ENCODE results near the gene TIA1. TPM values are rescaled to one million over a fixed set of nuclear protein-coding genes. Genes with fewer than 3 reads are reported as not detected.
A peak's percentile ranks its signal among the peaks of the same experiment; 100 is the strongest.
"Not testable (repeated sequence)": the region's sequence is repeated elsewhere in the genome, so short reads cannot be mapped to it uniquely, and the experiment has no call there.

The TIA1 gene, protein sequence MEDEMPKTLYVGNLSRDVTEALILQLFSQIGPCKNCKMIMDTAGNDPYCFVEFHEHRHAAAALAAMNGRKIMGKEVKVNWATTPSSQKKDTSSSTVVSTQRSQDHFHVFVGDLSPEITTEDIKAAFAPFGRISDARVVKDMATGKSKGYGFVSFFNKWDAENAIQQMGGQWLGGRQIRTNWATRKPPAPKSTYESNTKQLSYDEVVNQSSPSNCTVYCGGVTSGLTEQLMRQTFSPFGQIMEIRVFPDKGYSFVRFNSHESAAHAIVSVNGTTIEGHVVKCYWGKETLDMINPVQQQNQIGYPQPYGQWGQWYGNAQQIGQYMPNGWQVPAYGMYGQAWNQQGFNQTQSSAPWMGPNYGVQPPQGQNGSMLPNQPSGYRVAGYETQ
- 136 TPM for total RNA-seq

DNA sequence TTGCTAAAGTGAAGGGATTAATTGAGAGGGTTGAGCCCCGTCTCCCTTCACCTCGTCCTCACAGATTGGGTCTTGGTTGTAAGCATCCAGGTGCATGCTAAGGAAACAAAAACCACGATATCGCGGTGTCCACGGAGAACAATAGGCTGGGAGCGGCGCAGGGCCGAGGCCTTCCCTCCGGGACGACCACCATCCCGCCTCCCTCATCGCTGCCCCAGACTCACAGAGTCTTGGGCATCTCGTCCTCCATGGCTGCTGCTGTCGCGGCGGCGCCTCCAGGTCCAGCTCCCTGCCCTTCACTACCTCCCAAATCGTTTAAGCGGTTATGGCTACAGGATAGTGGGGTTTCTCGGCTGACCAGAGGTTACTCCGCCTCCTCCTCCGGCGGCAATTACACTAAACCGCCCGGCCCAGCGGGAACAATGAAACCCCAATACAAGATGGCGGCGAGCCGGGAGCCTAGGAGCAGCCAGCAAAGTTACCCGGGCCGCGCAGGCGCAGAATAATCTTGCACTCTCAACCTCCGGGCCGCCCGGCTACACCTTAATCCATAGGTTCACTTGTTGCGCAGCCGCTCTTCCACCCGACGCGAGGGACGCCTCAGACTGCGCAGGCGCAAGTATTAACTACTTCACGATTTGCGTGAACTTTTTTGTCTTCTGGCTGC is at the start of gene TIA1:
TSS of gene TIA1 (minus strand) at position 448 of the 667 bp plus-strand sequence. CDS start at position 250, 198 bp downstream.
- peak within 1 kb of the TSS; percentile 98 to 99 (median 99) for H3K9ac ChIP-seq (ENCODE audit: low read depth in 1 of 3, low read length in 3 of 3)
- H3K9me3 ChIP-seq (ENCODE audit: control insufficient read depth in 3 of 3, low read length in 3 of 3) = no peaks in the 10 kb centered on the region
- H3K27me3 ChIP-seq (ENCODE audit: control insufficient read depth in 3 of 3, insufficient read depth in 3 of 3, low read length in 3 of 3) = no peaks in the 10 kb centered on the region
- H3K36me3 ChIP-seq (ENCODE audit: control insufficient read depth in 3 of 3, insufficient read depth in 3 of 3, low read length in 3 of 3) = no peaks in the 10 kb centered on the region
- H3K27ac ChIP-seq (ENCODE audit: low read depth, low read length) = peak within 1 kb of the TSS; percentile 96
- peaks cover 8 to 24% (median 19%) of the 10 kb centered on the region in 3 donors for H3K4me1 ChIP-seq (ENCODE audit: control insufficient read depth in 3 of 3, insufficient read depth in 3 of 3, low read length in 3 of 3)
- peak within 1 kb of the TSS; percentile 99 to 100 (median 100) for H3K4me3 ChIP-seq (ENCODE audit: low read length in 3 of 3)

DNA sequence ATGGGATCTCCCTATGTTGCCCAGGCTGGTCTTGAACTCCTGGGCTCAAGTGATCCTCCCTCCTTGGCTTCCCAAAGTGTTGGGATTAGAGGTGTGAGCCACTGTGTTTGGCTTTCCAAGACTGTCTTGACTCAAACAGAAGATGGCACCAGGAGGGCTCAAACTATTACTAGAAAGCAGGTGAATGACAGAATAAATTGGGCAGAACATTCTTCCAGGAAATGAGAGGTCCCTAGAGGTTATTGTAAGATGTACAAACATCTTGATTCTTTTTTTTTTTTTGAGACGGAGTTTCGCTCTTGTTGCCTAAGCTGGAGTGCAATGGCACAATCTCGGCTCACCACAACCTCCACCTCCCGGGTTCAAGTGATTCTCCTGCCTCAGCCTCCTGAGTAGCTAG is 49.4 kb upstream of the TIA1 start:
- not testable (repeated sequence) for H3K9ac ChIP-seq (ENCODE audit: low read depth in 1 of 3, low read length in 3 of 3)
- H3K36me3 ChIP-seq (ENCODE audit: control insufficient read depth in 3 of 3, insufficient read depth in 3 of 3, low read length in 3 of 3) = peaks cover 8 to 12% (median 11%) of the 10 kb centered on the region in 3 donors

DNA sequence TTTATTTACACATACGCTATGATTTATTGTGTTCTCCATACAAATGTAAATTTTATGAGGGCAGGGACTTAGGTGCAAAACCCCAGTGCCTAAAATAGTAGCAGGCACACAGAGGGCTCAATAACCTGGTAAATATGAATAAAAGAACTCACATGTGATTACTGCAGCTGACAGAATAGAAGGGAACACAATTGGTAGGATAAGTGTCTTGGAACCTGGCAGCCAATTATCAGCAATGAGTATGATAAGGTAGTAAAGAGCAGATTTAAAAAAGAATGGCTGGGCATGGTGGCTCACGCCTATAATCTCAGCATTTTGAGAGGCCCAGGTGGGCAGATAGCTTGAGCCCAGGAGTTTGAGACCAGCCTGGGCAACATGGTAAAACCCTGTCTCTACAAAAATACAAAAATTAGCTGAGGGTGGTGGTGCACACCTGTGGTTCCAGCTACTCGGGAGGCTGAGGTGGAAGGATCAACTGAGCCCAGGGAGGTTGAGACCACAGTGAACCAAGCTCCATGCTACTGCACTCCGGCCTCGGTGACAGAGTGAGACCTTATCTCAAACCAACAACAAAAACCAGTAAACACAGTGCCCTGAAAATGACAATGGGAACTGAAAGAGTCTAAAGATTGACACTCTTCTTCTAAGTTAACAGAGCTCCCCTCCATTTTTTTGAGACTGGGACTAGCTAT is 35.2 kb upstream of the TIA1 start:
- no peaks in the 10 kb centered on the region for H3K9me3 ChIP-seq (ENCODE audit: control insufficient read depth in 3 of 3, low read length in 3 of 3)
- no peaks in the 10 kb centered on the region for H3K4me1 ChIP-seq (ENCODE audit: control insufficient read depth in 3 of 3, insufficient read depth in 3 of 3, low read length in 3 of 3)
- H3K9ac ChIP-seq (ENCODE audit: low read depth in 1 of 3, low read length in 3 of 3) = no peak overlapping the region
- H3K27ac ChIP-seq (ENCODE audit: low read depth, low read length) = no peak overlapping the region
- no peaks in the 10 kb centered on the region for H3K27me3 ChIP-seq (ENCODE audit: control insufficient read depth in 3 of 3, insufficient read depth in 3 of 3, low read length in 3 of 3)
- no peak overlapping the region for H3K4me3 ChIP-seq (ENCODE audit: low read length in 3 of 3)
- peaks cover 15 to 60% (median 49%) of the 10 kb centered on the region in 3 donors for H3K36me3 ChIP-seq (ENCODE audit: control insufficient read depth in 3 of 3, insufficient read depth in 3 of 3, low read length in 3 of 3)

More for the DNA sequence above, 49.4 kb upstream of the TIA1 start:
- H3K4me1 ChIP-seq (ENCODE audit: control insufficient read depth in 3 of 3, insufficient read depth in 3 of 3, low read length in 3 of 3) = peaks cover 9 to 11% (median 11%) of the 10 kb centered on the region in 3 donors
- H3K9me3 ChIP-seq (ENCODE audit: control insufficient read depth in 3 of 3, low read length in 3 of 3); H3K27me3 ChIP-seq (ENCODE audit: control insufficient read depth in 3 of 3, insufficient read depth in 3 of 3, low read length in 3 of 3); H3K4me3 ChIP-seq (ENCODE audit: low read length in 3 of 3); H3K27ac ChIP-seq (ENCODE audit: low read depth, low read length): not testable (repeated sequence)

DNA sequence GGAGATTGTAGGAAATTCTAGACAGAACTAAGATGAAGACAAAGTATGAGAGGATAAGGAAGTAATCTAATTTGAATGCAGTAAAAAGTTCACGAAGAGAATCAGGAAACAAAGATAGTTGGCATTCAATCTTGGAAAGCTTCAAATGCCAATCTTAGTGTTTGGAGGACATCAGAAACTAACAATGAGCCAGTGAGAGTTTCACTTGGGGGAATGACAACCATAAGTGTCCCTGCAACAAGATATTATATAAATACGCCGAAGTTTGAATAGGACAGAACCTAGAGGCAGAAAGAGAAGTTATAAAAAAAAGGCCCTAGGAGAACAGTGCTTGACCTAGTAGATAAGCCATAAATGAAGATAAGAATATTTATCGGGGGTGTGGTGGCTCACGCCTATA is 34.0 kb upstream of the TIA1 start:
- H3K9me3 ChIP-seq (ENCODE audit: control insufficient read depth in 3 of 3, low read length in 3 of 3) = no peaks in the 10 kb centered on the region
- no peaks in the 10 kb centered on the region for H3K4me1 ChIP-seq (ENCODE audit: control insufficient read depth in 3 of 3, insufficient read depth in 3 of 3, low read length in 3 of 3)
- no peak overlapping the region for H3K4me3 ChIP-seq (ENCODE audit: low read length in 3 of 3)
- no peak overlapping the region for H3K9ac ChIP-seq (ENCODE audit: low read depth in 1 of 3, low read length in 3 of 3)
- no peaks in the 10 kb centered on the region for H3K27me3 ChIP-seq (ENCODE audit: control insufficient read depth in 3 of 3, insufficient read depth in 3 of 3, low read length in 3 of 3)
- H3K36me3 ChIP-seq (ENCODE audit: control insufficient read depth in 3 of 3, insufficient read depth in 3 of 3, low read length in 3 of 3) = peaks cover 17 to 64% (median 52%) of the 10 kb centered on the region in 3 donors
- no peak overlapping the region for H3K27ac ChIP-seq (ENCODE audit: low read depth, low read length)

DNA sequence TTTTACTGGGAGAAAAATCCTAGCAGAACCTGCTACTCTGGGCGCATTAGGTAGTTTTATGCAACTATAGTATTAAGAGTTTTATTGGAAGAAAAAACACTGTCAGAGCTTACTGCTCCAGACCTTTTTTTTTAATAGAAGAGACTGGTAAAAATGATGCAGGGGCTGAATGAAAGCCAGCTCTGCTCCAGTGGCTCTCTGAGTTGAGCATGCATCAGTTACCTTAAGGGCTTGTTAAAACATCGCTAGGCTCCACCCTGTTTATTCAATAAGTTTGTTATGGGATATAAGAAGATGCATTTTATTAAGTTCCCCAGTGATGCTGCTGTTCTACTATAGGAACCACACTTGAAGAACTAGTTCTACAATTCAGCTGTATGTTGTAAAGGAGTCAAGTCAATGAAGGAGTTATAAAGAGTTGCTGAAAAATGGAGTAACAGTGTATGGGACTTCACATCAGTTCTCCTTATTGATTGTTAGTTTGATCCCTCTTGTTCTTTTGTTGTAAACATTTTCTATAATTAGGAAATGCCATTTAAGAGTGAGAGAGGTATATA is 31.9 kb upstream of the TIA1 start:
- H3K36me3 ChIP-seq (ENCODE audit: control insufficient read depth in 3 of 3, insufficient read depth in 3 of 3, low read length in 3 of 3) = peaks cover 25 to 59% (median 54%) of the 10 kb centered on the region in 3 donors

DNA sequence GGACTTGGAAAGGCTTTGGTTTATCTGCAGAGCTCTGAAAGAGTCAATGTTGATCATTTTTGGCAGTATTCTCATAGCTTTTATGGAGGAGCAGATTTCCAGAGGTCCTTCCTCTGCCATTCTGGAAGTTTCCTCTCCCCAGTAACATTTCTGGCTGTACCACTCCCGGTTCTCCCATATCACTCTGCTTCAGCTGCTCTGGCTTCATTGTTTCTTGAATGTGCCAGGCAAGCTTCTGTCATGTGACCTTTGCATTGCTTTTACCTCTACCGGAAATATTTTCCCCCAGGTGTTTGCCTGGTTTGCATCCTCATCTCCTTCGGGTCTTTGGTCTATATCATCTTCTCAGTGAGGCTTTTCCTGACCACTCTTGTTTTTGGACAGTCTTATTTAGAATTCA is 21.9 kb upstream of the TIA1 start:
- Histone ChIP-seq H3K27me3 (ENCODE audit: control insufficient read depth in 3 of 3, insufficient read depth in 3 of 3, low read length in 3 of 3) (no peaks in the 10 kb centered on the region), H3K9me3 (ENCODE audit: control insufficient read depth in 3 of 3, low read length in 3 of 3) (no peaks in the 10 kb centered on the region), H3K36me3 (ENCODE audit: control insufficient read depth in 3 of 3, insufficient read depth in 3 of 3, low read length in 3 of 3) (peaks cover 11 to 16% (median 12%) of the 10 kb centered on the region in 3 donors), H3K27ac (ENCODE audit: low read depth, low read length) (no peak overlapping the region), H3K9ac (ENCODE audit: low read depth in 1 of 3, low read length in 3 of 3) (peak overlapping the region in 1 of 3 donors; percentile 8), H3K4me3 (ENCODE audit: low read length in 3 of 3) (no peak overlapping the region), H3K4me1 (ENCODE audit: control insufficient read depth in 3 of 3, insufficient read depth in 3 of 3, low read length in 3 of 3) (peaks cover 0 to 3% (median 0%) of the 10 kb centered on the region in 3 donors)

More for the DNA sequence above, 31.9 kb upstream of the TIA1 start:
- H3K27ac ChIP-seq (ENCODE audit: low read depth, low read length) = no peak overlapping the region
- no peak overlapping the region for H3K9ac ChIP-seq (ENCODE audit: low read depth in 1 of 3, low read length in 3 of 3)
- H3K4me1 ChIP-seq (ENCODE audit: control insufficient read depth in 3 of 3, insufficient read depth in 3 of 3, low read length in 3 of 3) = no peaks in the 10 kb centered on the region
- H3K9me3 ChIP-seq (ENCODE audit: control insufficient read depth in 3 of 3, low read length in 3 of 3) = no peaks in the 10 kb centered on the region
- H3K4me3 ChIP-seq (ENCODE audit: low read length in 3 of 3) = no peak overlapping the region
- no peaks in the 10 kb centered on the region for H3K27me3 ChIP-seq (ENCODE audit: control insufficient read depth in 3 of 3, insufficient read depth in 3 of 3, low read length in 3 of 3)

DNA sequence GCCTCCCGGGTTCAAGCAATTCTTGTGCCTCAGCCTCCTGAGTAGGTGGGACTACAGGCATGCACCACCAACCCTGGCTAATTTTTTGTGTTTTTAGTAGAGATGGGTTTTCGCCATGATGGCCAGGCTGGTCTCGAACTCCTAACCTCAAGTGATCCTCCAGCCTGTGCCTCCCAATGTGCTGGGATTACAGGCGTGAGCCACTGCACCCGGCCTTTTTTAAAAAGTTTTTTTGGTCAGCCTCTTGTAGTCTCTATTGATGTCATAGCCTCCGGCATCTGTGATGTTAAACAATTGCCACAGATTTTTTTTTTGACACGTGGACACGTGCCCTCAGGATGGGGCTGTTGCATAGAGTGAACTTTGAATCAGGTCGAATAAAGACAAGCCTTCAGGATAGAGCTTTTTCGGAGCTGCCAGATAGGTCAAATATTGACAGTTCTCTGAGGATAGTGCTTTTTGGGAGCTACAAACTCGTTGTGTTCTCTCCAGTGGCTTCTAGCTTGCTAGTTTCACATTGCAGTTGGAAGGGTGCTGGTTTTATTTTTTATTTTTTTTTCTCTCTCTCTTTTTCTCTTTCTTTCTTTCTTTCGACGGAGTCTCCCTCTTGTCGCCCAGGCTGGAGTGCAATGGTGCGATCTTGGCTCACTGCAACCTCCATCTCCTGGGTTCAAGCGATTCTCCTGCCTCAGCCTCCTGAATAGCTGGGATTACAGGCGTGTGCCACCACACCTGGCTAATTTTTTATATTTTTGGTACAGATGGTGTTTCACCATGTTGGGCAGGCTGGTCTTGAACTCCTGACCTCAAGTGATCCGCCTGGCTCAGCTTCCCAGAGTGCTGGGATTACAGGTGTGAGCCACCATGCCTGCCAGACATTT is 21.2 kb upstream of the TIA1 start:
- H3K9ac ChIP-seq (ENCODE audit: low read depth in 1 of 3, low read length in 3 of 3); H3K27me3 ChIP-seq (ENCODE audit: control insufficient read depth in 3 of 3, insufficient read depth in 3 of 3, low read length in 3 of 3); H3K9me3 ChIP-seq (ENCODE audit: control insufficient read depth in 3 of 3, low read length in 3 of 3); H3K4me1 ChIP-seq (ENCODE audit: control insufficient read depth in 3 of 3, insufficient read depth in 3 of 3, low read length in 3 of 3); H3K4me3 ChIP-seq (ENCODE audit: low read length in 3 of 3); H3K27ac ChIP-seq (ENCODE audit: low read depth, low read length): not testable (repeated sequence)
- peaks cover 6 to 16% (median 10%) of the 10 kb centered on the region in 3 donors for H3K36me3 ChIP-seq (ENCODE audit: control insufficient read depth in 3 of 3, insufficient read depth in 3 of 3, low read length in 3 of 3)

DNA sequence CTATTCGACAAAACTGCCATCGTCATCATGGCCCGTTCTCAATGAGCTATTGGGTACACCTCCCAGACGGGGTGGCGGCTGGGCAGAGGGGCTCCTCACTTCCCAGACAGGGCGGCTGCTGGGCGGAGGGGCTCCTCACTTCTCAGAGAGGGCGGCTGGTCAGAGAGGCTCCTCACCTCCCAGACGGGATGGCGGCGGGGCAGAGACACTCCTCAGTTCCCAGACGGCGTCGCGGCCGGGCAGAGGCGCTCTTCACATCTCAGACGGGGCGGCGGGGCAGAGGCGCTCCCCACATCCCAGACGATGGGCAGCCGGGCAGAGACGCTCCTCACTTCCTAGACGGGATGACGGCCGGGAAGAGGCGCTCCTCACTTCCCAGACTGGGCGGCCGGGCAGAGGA is 18.5 kb upstream of the TIA1 start:
- not testable (repeated sequence) for H3K9ac ChIP-seq (ENCODE audit: low read depth in 1 of 3, low read length in 3 of 3); H3K9me3 ChIP-seq (ENCODE audit: control insufficient read depth in 3 of 3, low read length in 3 of 3); H3K27ac ChIP-seq (ENCODE audit: low read depth, low read length); H3K4me3 ChIP-seq (ENCODE audit: low read length in 3 of 3); H3K27me3 ChIP-seq (ENCODE audit: control insufficient read depth in 3 of 3, insufficient read depth in 3 of 3, low read length in 3 of 3)
- peaks cover 12 to 19% (median 16%) of the 10 kb centered on the region in 3 donors for H3K36me3 ChIP-seq (ENCODE audit: control insufficient read depth in 3 of 3, insufficient read depth in 3 of 3, low read length in 3 of 3)
- peaks cover 6 to 14% (median 10%) of the 10 kb centered on the region in 3 donors for H3K4me1 ChIP-seq (ENCODE audit: control insufficient read depth in 3 of 3, insufficient read depth in 3 of 3, low read length in 3 of 3)

DNA sequence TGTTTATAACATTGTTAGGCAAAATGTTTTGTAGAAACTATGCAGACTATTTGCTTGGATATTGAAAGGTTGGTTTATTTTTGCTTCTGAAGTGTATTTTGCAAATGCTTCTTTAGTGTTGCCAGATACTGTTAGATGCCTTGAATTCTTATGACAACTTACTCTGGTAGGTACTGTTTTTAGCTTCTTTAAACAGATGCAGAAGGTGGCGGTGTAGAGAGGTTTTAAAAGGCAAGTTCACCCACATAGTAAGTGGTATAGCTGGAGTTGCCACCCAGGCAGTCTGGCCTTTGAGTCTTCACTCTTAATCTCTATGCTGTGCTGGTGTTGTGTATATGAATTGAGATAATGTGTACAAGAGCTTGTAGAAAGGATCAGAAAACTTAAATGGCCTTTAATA is 13.1 kb upstream of the TIA1 start:
- Histone ChIP-seq H3K9me3 (ENCODE audit: control insufficient read depth in 3 of 3, low read length in 3 of 3) (no peaks in the 10 kb centered on the region), H3K36me3 (ENCODE audit: control insufficient read depth in 3 of 3, insufficient read depth in 3 of 3, low read length in 3 of 3) (peaks cover 15 to 23% (median 22%) of the 10 kb centered on the region in 3 donors), H3K4me3 (ENCODE audit: low read length in 3 of 3) (peak overlapping the region in 2 of 3 donors; percentile 44 to 57), H3K27ac (ENCODE audit: low read depth, low read length) (peak overlapping the region; percentile 64), H3K9ac (ENCODE audit: low read depth in 1 of 3, low read length in 3 of 3) (peak overlapping the region; percentile 25 to 50 (median 50)), H3K27me3 (ENCODE audit: control insufficient read depth in 3 of 3, insufficient read depth in 3 of 3, low read length in 3 of 3) (no peaks in the 10 kb centered on the region), H3K4me1 (ENCODE audit: control insufficient read depth in 3 of 3, insufficient read depth in 3 of 3, low read length in 3 of 3) (peaks cover 34 to 47% (median 41%) of the 10 kb centered on the region in 3 donors)
